Posterior vena cava (tissue), 2 donors: ENCODE measurements around the gene UBE2M. TPM values are rescaled to one million over a fixed set of nuclear protein-coding genes. Genes with fewer than 3 reads are reported as not detected.
A peak's percentile ranks its signal among the peaks of the same experiment; 100 is the strongest.

Source experiments
- DNase-seq: peaks from one replicate; pipeline ENCODE4 v3.0.0-alpha.2; 2020; ENCODE audit warnings: low spot score
- intact Hi-C, 2 donors: fragments of 100-400 bp; cut with DNase I; formaldehyde crosslinking; loops; one replicate each; pipeline versions ENCODE4 v1.14.1 to v1.14.2; 2022 to 2023
- total RNA-seq, 2 donors: library from RNA; stranded (reverse); fragmentation: NEBNext Ultra II Directional; extraction: Animal tissue kit (Norgen Biotek cat#: 25700); gene quantifications; one replicate each; pipeline ENCODE4 v1.2.1, GENCODE V29; 2021
- donor health status: DM: yes; HTN: yes; CAD: no.
- donor health status: DM: yes; HTN: yes; CAD: no.

The UBE2M gene
- total RNA-seq, 2 donors from 2014 or later: 53.3 to 60.0 TPM

- peak; percentile 54 for DNase-seq
- intact Hi-C loops: no loop called here
These were observed 13.8 kb upstream of the UBE2M start for GRCh38 chr19:58572026-58572817.

GRCh38 chr19:58571575-58571947, 13.2 kb upstream of the UBE2M start:
- intact Hi-C loops: no loop called here
- DNase-seq: no peak

- peak; percentile 72 for DNase-seq
- intact Hi-C loops: no loop called here
These were observed 12.6 kb upstream of the UBE2M start for GRCh38 chr19:58570770-58571574.

DNA sequence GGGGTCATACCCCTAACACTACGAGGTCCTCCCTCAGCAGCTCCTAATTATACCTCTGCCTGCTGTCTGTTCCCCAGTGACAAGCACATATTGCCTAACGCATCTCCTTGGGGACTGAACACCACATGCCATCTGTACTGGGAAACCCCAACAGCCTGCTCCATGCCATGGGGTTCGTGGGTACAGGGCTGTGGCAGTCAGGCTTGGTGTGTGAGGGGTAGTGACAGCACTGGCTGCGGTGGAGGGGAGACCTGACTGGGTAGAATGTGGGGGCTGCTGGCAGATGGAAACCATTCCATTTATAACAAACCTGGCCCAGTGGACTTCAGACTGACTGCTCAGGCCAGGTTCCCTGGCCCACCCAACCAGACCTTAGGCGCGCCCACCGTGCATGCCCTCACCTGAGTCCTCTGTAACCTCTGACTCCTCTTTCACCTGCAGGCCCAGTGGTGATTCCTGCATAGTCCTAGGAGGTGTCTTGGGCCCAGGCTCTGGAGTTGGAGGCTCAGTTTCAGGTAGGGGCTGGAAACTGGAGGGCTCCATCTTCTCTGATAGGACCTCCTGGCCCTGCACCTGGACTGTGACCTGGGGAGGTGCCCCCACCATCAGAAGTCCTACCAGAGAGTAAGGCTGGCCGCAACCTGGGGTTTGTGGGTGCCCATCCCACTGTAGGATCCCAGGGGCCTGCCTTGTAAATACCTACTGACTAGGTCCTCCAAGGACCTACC, 11.7 kb upstream of the UBE2M start:
- DNase-seq: peak; percentile 80

DNA sequence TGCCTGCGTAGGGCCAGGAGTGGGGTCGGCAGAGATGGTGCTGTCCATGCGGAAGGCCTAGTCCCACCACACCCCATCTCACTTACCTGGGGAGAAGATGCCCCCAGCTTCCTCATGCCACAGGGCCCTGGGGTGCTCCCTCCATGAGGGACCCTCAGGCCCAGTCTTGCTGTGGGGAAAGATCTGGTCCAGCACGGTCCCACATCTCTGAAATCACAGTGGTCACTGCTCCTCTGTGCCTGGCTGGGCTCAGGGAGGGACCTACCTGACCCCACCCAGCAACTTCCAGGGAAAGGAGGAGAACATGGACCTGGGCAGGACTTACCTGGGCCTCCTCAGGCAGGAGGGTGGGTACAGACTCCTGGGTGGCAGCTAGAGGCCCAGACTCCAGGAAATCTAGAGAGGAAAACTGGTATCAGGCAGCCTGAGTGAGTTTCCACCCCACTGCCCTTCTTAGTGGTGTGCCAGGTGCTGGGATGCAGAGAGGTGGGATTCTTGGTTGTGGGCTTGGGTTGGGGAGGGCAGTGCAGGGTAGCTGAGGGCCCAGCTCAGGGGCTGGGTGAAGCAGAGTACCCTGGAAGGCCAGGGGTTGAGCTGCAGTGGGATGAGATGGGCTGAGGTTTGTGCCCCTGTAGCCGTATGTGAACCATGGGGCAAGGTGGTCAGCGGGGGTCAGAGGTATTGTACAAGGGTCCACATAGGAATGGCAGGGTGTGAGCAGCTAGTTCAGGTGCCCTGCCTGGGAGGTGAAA, 11.0 kb upstream of the UBE2M start:
- peak; percentile 70 for DNase-seq

More for the DNA sequence above, 11.7 kb upstream of the UBE2M start:
- intact Hi-C loops: no loop called here

GRCh38 chr19:58568453-58569130, 10.2 kb upstream of the UBE2M start:
- intact Hi-C loops: no loop called here
- DNase-seq: no peak

More for the DNA sequence above, 11.0 kb upstream of the UBE2M start:
- intact Hi-C loops: no loop called here

GRCh38 chr19:58566989-58567388, 8.6 kb upstream of the UBE2M start:
- DNase-seq: no peak

GRCh38 chr19:58563823-58564222, 5.4 kb upstream of the UBE2M start:
- intact Hi-C loops: no loop called here
- no peak for DNase-seq

More at GRCh38 chr19:58566989-58567388, 8.6 kb upstream of the UBE2M start:
- intact Hi-C loops: no loop called here

GRCh38 chr19:58563034-58563573, 4.7 kb upstream of the UBE2M start:
- intact Hi-C loops: no loop called here
- peak; percentile 81 for DNase-seq

- intact Hi-C loops: no loop called here
- DNase-seq: peak; percentile 87
These were observed 4.0 kb upstream of the UBE2M start for GRCh38 chr19:58562122-58563033.

DNA sequence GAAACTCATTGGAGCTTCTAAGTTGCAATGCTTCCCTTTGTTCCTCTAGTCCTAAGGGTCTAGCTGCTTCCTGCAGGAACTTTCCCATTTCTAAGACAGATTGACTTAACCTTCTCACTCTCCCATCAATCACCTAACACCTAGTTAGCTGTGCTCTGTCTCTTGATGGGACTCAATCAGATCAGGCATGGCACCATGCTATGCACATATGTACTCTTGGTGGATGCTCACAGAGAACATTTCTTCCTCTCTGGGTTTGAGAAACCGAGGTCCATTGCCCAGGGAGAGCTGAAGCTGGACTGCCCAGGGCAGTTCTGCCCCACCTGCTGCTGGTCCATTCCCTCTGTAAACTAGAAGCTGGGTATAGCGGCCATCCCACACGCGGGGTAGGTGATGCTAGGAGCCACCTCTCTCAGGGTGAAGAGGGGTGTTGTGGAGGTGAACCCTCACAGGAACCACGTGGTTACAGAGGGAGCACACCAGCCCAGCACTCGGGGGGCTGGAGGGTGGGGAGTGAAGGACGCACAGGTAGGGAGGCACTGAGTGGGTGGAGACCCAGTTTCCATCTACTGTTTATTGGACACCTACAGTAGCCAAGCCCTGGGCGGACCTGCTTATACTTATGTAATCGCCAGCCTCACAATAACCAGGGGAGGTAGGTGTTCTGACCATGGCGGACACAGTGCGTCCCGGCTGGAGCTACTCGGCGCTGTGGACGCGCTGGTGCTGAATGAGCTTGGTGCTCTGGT, 3.1 kb upstream of the UBE2M start:
- intact Hi-C loops: no loop called here
- DNase-seq: no peak

- no peak for DNase-seq
- intact Hi-C loops: no loop called here
These were observed 2.5 kb upstream of the UBE2M start for GRCh38 chr19:58560921-58561320.

DNA sequence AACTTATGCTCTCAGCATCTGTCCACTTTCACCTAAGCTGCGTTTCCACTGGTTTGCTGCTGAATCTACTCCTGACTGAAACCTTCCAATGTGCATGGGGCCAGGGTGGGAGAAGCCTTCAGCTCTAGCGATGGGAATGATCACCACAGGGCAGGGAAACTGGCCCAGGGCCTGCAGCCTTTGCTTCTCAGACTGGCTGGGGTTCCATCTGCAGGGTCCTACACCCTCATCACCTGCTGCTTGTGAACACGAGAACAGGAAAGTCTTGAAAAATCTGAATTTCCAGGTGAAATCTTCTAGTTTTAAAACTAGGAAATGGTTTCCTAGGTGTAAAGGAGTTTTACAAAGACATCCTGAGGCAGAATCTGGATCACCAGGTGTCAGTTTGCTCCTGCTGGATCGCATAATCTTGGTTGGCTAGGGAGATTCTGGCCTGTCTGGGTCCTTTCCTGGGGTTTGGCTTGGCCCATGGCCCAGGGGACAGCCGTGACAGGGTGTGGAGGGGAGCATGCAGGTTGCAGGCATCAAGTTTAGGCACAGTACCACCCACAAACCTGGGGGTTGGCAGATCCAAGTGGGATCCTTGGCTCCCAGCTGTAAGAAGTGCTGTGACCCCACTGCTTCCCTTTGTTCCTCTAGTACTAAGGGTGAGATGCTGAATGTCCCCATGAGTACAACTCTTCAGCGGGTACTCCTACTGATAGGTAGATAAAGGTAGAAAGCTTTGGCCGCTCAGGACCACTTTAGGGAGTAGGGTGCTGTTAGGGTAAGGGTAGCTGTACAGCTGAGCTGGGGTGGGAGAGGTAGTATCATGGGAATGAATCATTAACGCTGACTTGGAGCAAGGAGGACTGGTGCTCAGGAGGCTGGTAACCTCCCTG, 1.8 kb upstream of the UBE2M start:
- DNase-seq: no peak
- intact Hi-C loops: no loop called here

GRCh38 chr19:58559275-58560006, 1.0 kb upstream of the UBE2M start:
- DNase-seq: peak; percentile 97
- intact Hi-C loops: no loop called here

DNA sequence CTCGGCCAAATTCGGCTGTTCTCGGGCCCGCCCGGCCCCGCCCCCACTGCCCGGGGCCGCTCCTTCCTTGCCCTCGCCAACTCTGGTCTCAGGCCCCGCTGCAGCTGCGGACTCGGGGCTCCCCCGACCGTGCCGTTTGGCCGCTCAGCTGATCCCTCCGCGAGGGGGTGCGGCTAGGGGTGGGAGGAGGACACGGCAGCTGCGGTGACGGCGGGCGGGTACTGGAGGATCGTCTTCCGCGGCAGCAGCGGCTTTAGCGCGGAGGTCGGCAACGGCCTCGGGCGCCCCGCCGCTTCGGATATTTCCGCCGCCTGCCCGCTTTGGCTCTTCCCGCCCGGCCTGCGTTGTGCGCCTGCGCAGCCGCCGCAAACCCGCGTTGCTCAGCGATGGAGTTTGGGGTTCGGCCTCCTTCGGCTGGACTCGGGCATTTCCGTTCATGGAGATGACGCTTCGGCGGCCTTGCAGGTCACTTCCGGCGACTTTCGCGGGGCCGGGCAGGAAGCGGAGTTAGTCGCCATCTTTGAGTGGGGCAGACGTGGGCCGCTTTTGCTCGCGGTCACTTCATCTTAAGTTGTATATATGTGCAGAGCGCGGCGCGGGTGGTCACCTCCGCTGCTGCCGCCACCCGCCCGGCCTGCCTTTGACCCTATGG, 338 bp upstream of the UBE2M start:
- intact Hi-C loops: no loop called here
- DNase-seq: peak; percentile 100
